ENCODE results near the gene ADGRF5.

Gene ADGRF5

DNA sequence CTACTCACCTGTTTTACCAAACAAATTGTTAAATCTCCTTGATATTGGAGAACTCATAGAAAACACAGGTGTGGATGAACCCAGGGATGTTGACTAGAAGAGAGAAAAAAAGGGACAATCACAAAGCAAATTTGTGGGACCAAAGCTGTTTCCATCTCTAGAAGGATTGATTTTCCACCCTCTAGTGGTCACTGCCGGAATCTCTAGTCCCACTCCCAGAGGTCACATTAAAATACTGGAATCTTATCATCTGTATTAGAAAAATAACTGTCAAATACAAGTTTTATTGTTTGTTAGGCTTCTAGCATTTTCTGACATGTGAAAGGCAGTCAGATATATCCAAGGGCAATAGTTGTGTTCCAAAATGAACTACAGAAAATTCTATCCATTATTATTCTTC is 65.8 kb downstream of the ADGRF5 start:
- TF ChIP-seq RAD21 (IDR thresholded peaks at IDR 0.05; ENCODE audit: low read depth): peak; percentile 44

GRCh38 chr6:46850792-46851191 is 70.9 kb downstream of the ADGRF5 start:
- TF ChIP-seq TCF12 (IDR thresholded peaks at IDR 0.05; ENCODE audit: low read depth) (no peak), FOXM1 (IDR thresholded peaks at IDR 0.05; ENCODE audit: borderline replicate concordance, low read depth) (no peak), EP300 (IDR thresholded peaks at IDR 0.05; ENCODE audit: borderline replicate concordance) (no peak), YY1 (IDR thresholded peaks at IDR 0.05; ENCODE audit: low read depth) (no peak), EGR1 (IDR thresholded peaks at IDR 0.05) (no peak), CREB1 (IDR thresholded peaks at IDR 0.05; ENCODE audit: low read depth) (no peak), CEBPB (IDR thresholded peaks at IDR 0.05) (no peak), RAD21 (IDR thresholded peaks at IDR 0.05; ENCODE audit: low read depth) (no peak), USF1 (IDR thresholded peaks at IDR 0.05) (no peak), NFIC (IDR thresholded peaks at IDR 0.05) (no peak), ZBTB7A (IDR thresholded peaks at IDR 0.05; ENCODE audit: low read depth) (no peak), TAF1 (IDR thresholded peaks at IDR 0.05; ENCODE audit: low read depth) (no peak), TEAD4 (IDR thresholded peaks at IDR 0.05) (no peak)
- TF ChIP-seq, protein P1, sequence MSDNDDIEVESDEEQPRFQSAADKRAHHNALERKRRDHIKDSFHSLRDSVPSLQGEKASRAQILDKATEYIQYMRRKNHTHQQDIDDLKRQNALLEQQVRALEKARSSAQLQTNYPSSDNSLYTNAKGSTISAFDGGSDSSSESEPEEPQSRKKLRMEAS (IDR thresholded peaks at IDR 0.05): no peak
- TF ChIP-seq, protein P2, sequence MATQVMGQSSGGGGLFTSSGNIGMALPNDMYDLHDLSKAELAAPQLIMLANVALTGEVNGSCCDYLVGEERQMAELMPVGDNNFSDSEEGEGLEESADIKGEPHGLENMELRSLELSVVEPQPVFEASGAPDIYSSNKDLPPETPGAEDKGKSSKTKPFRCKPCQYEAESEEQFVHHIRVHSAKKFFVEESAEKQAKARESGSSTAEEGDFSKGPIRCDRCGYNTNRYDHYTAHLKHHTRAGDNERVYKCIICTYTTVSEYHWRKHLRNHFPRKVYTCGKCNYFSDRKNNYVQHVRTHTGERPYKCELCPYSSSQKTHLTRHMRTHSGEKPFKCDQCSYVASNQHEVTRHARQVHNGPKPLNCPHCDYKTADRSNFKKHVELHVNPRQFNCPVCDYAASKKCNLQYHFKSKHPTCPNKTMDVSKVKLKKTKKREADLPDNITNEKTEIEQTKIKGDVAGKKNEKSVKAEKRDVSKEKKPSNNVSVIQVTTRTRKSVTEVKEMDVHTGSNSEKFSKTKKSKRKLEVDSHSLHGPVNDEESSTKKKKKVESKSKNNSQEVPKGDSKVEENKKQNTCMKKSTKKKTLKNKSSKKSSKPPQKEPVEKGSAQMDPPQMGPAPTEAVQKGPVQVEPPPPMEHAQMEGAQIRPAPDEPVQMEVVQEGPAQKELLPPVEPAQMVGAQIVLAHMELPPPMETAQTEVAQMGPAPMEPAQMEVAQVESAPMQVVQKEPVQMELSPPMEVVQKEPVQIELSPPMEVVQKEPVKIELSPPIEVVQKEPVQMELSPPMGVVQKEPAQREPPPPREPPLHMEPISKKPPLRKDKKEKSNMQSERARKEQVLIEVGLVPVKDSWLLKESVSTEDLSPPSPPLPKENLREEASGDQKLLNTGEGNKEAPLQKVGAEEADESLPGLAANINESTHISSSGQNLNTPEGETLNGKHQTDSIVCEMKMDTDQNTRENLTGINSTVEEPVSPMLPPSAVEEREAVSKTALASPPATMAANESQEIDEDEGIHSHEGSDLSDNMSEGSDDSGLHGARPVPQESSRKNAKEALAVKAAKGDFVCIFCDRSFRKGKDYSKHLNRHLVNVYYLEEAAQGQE (IDR thresholded peaks at IDR 0.05; ENCODE audit: low read depth): no peak

- TF ChIP-seq ZBTB7A (IDR thresholded peaks at IDR 0.05; ENCODE audit: low read depth) (no peak), CEBPB (IDR thresholded peaks at IDR 0.05) (no peak), EGR1 (IDR thresholded peaks at IDR 0.05) (no peak), TCF12 (IDR thresholded peaks at IDR 0.05; ENCODE audit: low read depth) (no peak), YY1 (IDR thresholded peaks at IDR 0.05; ENCODE audit: low read depth) (no peak), FOXM1 (IDR thresholded peaks at IDR 0.05; ENCODE audit: borderline replicate concordance, low read depth) (no peak), RAD21 (IDR thresholded peaks at IDR 0.05; ENCODE audit: low read depth) (no peak), USF1 (IDR thresholded peaks at IDR 0.05) (no peak), TEAD4 (IDR thresholded peaks at IDR 0.05) (no peak), TAF1 (IDR thresholded peaks at IDR 0.05; ENCODE audit: low read depth) (no peak), CREB1 (IDR thresholded peaks at IDR 0.05; ENCODE audit: low read depth) (no peak), NFIC (IDR thresholded peaks at IDR 0.05) (no peak), EP300 (IDR thresholded peaks at IDR 0.05; ENCODE audit: borderline replicate concordance) (no peak)
- TF ChIP-seq, protein P2 (IDR thresholded peaks at IDR 0.05; ENCODE audit: low read depth): no peak
- TF ChIP-seq, protein P1 (IDR thresholded peaks at IDR 0.05): no peak
Observed at GRCh38 chr6:46849361-46849690, 72.4 kb downstream of the ADGRF5 start.

DNA sequence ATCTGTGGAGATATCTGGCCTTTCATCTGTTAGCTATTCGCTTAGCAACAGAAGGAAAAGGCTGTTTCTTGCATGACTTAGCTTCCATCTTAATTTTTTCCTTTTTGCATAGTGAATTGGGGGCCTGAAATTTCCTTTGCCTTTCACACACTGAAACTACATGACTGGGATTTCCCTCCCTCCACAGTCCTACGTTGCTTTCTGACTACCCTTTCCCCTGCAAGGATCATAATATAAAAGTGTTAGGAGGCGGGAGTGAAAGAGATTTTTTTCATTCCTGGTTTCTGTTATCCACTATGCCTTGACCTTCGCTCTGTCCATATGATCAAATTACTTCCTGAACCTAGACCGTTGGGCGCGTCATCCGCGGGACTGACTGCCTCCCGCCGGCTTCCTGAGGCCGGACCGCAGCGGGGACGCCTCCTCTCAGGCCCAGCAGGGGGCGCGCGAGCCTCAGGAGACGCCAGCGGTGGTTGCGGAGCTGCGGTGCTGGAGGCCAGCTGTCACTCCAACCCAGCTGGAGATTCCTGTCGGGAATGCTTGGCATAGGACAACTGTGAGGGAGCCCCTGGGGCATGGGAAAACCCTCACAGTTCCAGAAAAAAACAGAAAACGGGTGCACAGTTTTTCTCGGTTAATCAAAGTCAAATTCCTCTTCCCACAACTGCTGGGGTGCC is 72.9 kb downstream of the ADGRF5 start:
- TF ChIP-seq RAD21 (IDR thresholded peaks at IDR 0.05; ENCODE audit: low read depth) (peak; percentile 97), TEAD4 (IDR thresholded peaks at IDR 0.05) (no peak)

DNA sequence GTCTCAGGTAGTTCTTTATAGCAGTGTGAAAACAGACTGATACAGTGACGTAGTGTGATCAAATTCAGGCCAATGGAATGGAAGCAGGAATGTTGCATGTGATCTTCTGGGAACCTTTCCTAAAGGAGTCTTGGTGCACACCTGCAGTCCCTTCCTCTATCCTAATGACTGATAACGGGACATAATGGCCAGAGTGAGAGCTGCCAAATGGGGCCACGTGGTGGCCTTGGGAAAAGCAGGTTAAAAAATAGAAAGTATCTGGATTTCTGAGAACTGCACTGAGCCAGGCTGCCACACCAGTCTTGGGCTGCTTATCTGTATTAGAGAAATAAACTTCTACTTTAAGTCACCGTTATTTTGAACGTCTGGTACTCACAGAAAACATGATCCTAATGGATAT is 76.6 kb downstream of the ADGRF5 start:
- no peak for TF ChIP-seq RAD21 (IDR thresholded peaks at IDR 0.05; ENCODE audit: low read depth)
- no peak for TF ChIP-seq FOXM1 (IDR thresholded peaks at IDR 0.05; ENCODE audit: borderline replicate concordance, low read depth)

DNA sequence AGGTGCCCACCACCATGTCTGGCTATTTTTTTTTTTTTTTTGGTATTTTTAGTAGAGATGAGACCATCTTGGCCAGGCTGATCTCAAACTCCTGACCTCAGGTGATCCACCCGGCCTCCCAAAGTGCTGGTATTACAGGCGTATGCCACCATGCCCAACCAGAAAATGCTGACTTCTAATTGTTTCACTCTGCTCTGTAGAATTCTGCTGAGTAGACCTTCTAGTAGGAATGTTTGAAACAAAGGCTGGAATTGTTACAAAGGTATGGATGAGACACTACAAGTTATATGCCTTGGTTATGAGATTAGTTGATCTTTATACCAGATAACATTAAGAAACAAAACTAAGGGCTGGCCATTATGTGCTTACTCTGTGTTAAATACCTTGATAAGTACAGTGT is 83.7 kb downstream of the ADGRF5 start:
- TF ChIP-seq, protein P2 (IDR thresholded peaks at IDR 0.05; ENCODE audit: low read depth): no peak
- no peak for TF ChIP-seq EGR1 (IDR thresholded peaks at IDR 0.05)
- TF ChIP-seq TCF12 (IDR thresholded peaks at IDR 0.05; ENCODE audit: low read depth): no peak
- TF ChIP-seq FOXM1 (IDR thresholded peaks at IDR 0.05; ENCODE audit: borderline replicate concordance, low read depth): no peak
- no peak for TF ChIP-seq CEBPB (IDR thresholded peaks at IDR 0.05)
- TF ChIP-seq EP300 (IDR thresholded peaks at IDR 0.05; ENCODE audit: borderline replicate concordance): no peak

Data from Ishikawa (cell line).